ENCODE measurements around the gene HSFX3.
"Not testable (repeated sequence)": the region's sequence is repeated elsewhere in the genome, so short reads cannot be mapped to it uniquely, and the experiment has no call there.

The HSFX3 gene

GRCh38 chrX:149568701-149569296, 19.1 kb upstream of the HSFX3 start:
- no peaks in the 10 kb centered on the region for H3K9me3 ChIP-seq (ENCODE audit: control insufficient read depth, low read length)
- H3K9ac ChIP-seq (ENCODE audit: low read length): no peak overlapping the region
- H3K4me3 ChIP-seq (ENCODE audit: low read length): no peak overlapping the region
- peaks cover 8% of the 10 kb centered on the region for H3K4me1 ChIP-seq (ENCODE audit: control insufficient read depth, insufficient read depth, low read length)
- no peaks in the 10 kb centered on the region for H3K27me3 ChIP-seq (ENCODE audit: control insufficient read depth, insufficient read depth, low read length)
- H3K36me3 ChIP-seq (ENCODE audit: control insufficient read depth, insufficient read depth, low read length): no peaks in the 10 kb centered on the region

- no peaks in the 10 kb centered on the region for H3K27me3 ChIP-seq (ENCODE audit: control insufficient read depth, insufficient read depth, low read length)
- no peak overlapping the region for H3K9ac ChIP-seq (ENCODE audit: low read length)
- H3K36me3 ChIP-seq (ENCODE audit: control insufficient read depth, insufficient read depth, low read length): no peaks in the 10 kb centered on the region
- peaks cover 7% of the 10 kb centered on the region for H3K4me1 ChIP-seq (ENCODE audit: control insufficient read depth, insufficient read depth, low read length)
- no peak overlapping the region for H3K4me3 ChIP-seq (ENCODE audit: low read length)
- H3K9me3 ChIP-seq (ENCODE audit: control insufficient read depth, low read length): no peaks in the 10 kb centered on the region
These were observed 18.1 kb upstream of the HSFX3 start for GRCh38 chrX:149567621-149568417.

- peaks cover 4% of the 10 kb centered on the region for H3K4me1 ChIP-seq (ENCODE audit: control insufficient read depth, insufficient read depth, low read length)
- H3K9me3 ChIP-seq (ENCODE audit: control insufficient read depth, low read length): no peaks in the 10 kb centered on the region
- no peaks in the 10 kb centered on the region for H3K27me3 ChIP-seq (ENCODE audit: control insufficient read depth, insufficient read depth, low read length)
- H3K9ac ChIP-seq (ENCODE audit: low read length): no peak overlapping the region
- no peaks in the 10 kb centered on the region for H3K36me3 ChIP-seq (ENCODE audit: control insufficient read depth, insufficient read depth, low read length)
- no peak overlapping the region for H3K4me3 ChIP-seq (ENCODE audit: low read length)
These were observed 13.6 kb upstream of the HSFX3 start for GRCh38 chrX:149563359-149563758.

- H3K27me3 ChIP-seq (ENCODE audit: control insufficient read depth, insufficient read depth, low read length); H3K4me1 ChIP-seq (ENCODE audit: control insufficient read depth, insufficient read depth, low read length); H3K4me3 ChIP-seq (ENCODE audit: low read length): not testable (repeated sequence)
These were observed 5.5 kb upstream of the HSFX3 start for GRCh38 chrX:149555251-149555650.

GRCh38 chrX:149551939-149552248, 2.2 kb upstream of the HSFX3 start:
- H3K9ac ChIP-seq (ENCODE audit: low read length); H3K4me1 ChIP-seq (ENCODE audit: control insufficient read depth, insufficient read depth, low read length); H3K27me3 ChIP-seq (ENCODE audit: control insufficient read depth, insufficient read depth, low read length); H3K9me3 ChIP-seq (ENCODE audit: control insufficient read depth, low read length); H3K4me3 ChIP-seq (ENCODE audit: low read length); H3K36me3 ChIP-seq (ENCODE audit: control insufficient read depth, insufficient read depth, low read length): not testable (repeated sequence)

More at GRCh38 chrX:149555251-149555650, 5.5 kb upstream of the HSFX3 start:
- H3K36me3 ChIP-seq (ENCODE audit: control insufficient read depth, insufficient read depth, low read length); H3K9me3 ChIP-seq (ENCODE audit: control insufficient read depth, low read length); H3K9ac ChIP-seq (ENCODE audit: low read length): not testable (repeated sequence)

GRCh38 chrX:149551245-149551938, 1.7 kb upstream of the HSFX3 start:
- not testable (repeated sequence) for H3K9me3 ChIP-seq (ENCODE audit: control insufficient read depth, low read length); H3K4me3 ChIP-seq (ENCODE audit: low read length); H3K27me3 ChIP-seq (ENCODE audit: control insufficient read depth, insufficient read depth, low read length); H3K36me3 ChIP-seq (ENCODE audit: control insufficient read depth, insufficient read depth, low read length); H3K4me1 ChIP-seq (ENCODE audit: control insufficient read depth, insufficient read depth, low read length); H3K9ac ChIP-seq (ENCODE audit: low read length)

GRCh38 chrX:149550454-149550853, 730 bp upstream of the HSFX3 start:
- not testable (repeated sequence) for H3K4me1 ChIP-seq (ENCODE audit: control insufficient read depth, insufficient read depth, low read length); H3K27me3 ChIP-seq (ENCODE audit: control insufficient read depth, insufficient read depth, low read length); H3K4me3 ChIP-seq (ENCODE audit: low read length); H3K9ac ChIP-seq (ENCODE audit: low read length); H3K9me3 ChIP-seq (ENCODE audit: control insufficient read depth, low read length); H3K36me3 ChIP-seq (ENCODE audit: control insufficient read depth, insufficient read depth, low read length)

GRCh38 chrX:149547782-149548181, 1.9 kb downstream of the HSFX3 start:
- not testable (repeated sequence) for H3K9me3 ChIP-seq (ENCODE audit: control insufficient read depth, low read length); H3K9ac ChIP-seq (ENCODE audit: low read length); H3K36me3 ChIP-seq (ENCODE audit: control insufficient read depth, insufficient read depth, low read length); H3K4me3 ChIP-seq (ENCODE audit: low read length); H3K4me1 ChIP-seq (ENCODE audit: control insufficient read depth, insufficient read depth, low read length); H3K27me3 ChIP-seq (ENCODE audit: control insufficient read depth, insufficient read depth, low read length)

- not testable (repeated sequence) for H3K9me3 ChIP-seq (ENCODE audit: control insufficient read depth, low read length); H3K4me1 ChIP-seq (ENCODE audit: control insufficient read depth, insufficient read depth, low read length); H3K27me3 ChIP-seq (ENCODE audit: control insufficient read depth, insufficient read depth, low read length); H3K4me3 ChIP-seq (ENCODE audit: low read length); H3K9ac ChIP-seq (ENCODE audit: low read length); H3K36me3 ChIP-seq (ENCODE audit: control insufficient read depth, insufficient read depth, low read length)
These were observed 2.8 kb downstream of the HSFX3 start for GRCh38 chrX:149546962-149547361.

GRCh38 chrX:149545545-149546543, 3.9 kb downstream of the HSFX3 start:
- H3K27me3 ChIP-seq (ENCODE audit: control insufficient read depth, insufficient read depth, low read length); H3K36me3 ChIP-seq (ENCODE audit: control insufficient read depth, insufficient read depth, low read length); H3K9ac ChIP-seq (ENCODE audit: low read length); H3K4me1 ChIP-seq (ENCODE audit: control insufficient read depth, insufficient read depth, low read length); H3K4me3 ChIP-seq (ENCODE audit: low read length); H3K9me3 ChIP-seq (ENCODE audit: control insufficient read depth, low read length): not testable (repeated sequence)

GRCh38 chrX:149541521-149542047, 8.1 kb downstream of the HSFX3 start:
- H3K9ac ChIP-seq (ENCODE audit: low read length): peak overlapping the region; percentile 70
- peak overlapping the region; percentile 56 for H3K4me3 ChIP-seq (ENCODE audit: low read length)
- H3K36me3 ChIP-seq (ENCODE audit: control insufficient read depth, insufficient read depth, low read length): no peaks in the 10 kb centered on the region
- peaks cover 4% of the 10 kb centered on the region for H3K4me1 ChIP-seq (ENCODE audit: control insufficient read depth, insufficient read depth, low read length)
- no peaks in the 10 kb centered on the region for H3K27me3 ChIP-seq (ENCODE audit: control insufficient read depth, insufficient read depth, low read length)
- H3K9me3 ChIP-seq (ENCODE audit: control insufficient read depth, low read length): no peaks in the 10 kb centered on the region
